AG09319 (cell line): ENCODE data around the gene NXPE3.
"Not testable (repeated sequence)": the region's sequence is repeated elsewhere in the genome, so short reads cannot be mapped to it uniquely, and the experiment has no call there.

Source experiments
- DNase-seq: peaks from one replicate; pipeline ENCODE4 v3.0.0-alpha.2; 2010; ENCODE audit warnings: low read depth; ENCODE audit errors: extremely low read depth
- TF ChIP-seq, protein P1 (sequence below): IDR thresholded peaks from 2 replicates; pipeline ENCODE4 v1.5.1; 2011; ENCODE audit warnings: low read depth, mild to moderate bottlenecking, inconsistent platforms, low read length, moderate library complexity

The NXPE3 gene

DNA sequence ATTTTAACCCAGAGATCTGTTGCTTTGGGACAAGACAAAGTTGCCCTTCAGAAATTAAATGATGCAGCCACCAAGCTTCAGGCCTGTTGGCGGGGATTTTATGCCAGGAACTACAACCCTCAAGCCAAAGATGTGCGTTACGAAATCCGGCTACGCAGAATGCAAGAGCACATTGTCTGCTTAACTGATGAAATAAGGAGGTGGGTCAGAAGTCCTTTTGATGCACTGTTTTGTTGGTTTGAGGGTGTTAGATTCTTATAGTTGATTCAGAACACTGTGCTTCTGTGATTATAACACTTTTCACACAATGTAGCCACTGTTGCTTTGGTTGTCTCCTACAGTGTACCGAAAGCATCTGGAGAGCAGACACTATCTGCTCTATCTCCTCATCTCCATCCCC, 20.8 kb upstream of the NXPE3 start:
- DNase-seq: no peak
- TF ChIP-seq, protein P1, sequence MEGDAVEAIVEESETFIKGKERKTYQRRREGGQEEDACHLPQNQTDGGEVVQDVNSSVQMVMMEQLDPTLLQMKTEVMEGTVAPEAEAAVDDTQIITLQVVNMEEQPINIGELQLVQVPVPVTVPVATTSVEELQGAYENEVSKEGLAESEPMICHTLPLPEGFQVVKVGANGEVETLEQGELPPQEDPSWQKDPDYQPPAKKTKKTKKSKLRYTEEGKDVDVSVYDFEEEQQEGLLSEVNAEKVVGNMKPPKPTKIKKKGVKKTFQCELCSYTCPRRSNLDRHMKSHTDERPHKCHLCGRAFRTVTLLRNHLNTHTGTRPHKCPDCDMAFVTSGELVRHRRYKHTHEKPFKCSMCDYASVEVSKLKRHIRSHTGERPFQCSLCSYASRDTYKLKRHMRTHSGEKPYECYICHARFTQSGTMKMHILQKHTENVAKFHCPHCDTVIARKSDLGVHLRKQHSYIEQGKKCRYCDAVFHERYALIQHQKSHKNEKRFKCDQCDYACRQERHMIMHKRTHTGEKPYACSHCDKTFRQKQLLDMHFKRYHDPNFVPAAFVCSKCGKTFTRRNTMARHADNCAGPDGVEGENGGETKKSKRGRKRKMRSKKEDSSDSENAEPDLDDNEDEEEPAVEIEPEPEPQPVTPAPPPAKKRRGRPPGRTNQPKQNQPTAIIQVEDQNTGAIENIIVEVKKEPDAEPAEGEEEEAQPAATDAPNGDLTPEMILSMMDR: no peak

DNA sequence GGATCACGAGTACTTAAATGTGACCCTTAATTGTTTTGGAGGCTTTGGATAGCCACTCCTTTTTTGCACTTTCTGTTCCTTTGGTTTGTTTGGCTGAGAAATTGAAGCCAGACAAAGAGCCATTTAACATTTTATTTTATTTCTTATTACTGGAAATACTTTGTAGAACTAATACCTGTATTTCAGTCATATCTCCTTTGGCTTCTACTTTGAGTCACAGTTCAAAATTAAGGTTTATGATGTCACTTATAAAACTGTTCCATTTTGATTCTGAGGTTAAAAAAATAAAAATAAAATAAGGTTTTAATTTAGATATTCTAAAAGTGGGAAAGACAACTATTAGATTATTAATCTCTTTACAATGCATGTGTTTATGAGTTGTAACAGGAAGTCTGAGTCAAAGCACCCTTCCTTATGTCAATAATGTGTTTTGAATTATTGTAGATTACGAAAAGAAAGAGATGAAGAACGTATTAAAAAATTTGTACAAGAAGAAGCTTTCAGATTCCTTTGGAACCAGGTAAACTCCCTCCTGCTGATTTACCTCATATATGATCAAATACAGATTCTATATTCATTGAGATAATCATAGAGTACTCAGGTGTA, 16.9 kb upstream of the NXPE3 start:
- TF ChIP-seq, protein P1: no peak
- DNase-seq: no peak

DNA sequence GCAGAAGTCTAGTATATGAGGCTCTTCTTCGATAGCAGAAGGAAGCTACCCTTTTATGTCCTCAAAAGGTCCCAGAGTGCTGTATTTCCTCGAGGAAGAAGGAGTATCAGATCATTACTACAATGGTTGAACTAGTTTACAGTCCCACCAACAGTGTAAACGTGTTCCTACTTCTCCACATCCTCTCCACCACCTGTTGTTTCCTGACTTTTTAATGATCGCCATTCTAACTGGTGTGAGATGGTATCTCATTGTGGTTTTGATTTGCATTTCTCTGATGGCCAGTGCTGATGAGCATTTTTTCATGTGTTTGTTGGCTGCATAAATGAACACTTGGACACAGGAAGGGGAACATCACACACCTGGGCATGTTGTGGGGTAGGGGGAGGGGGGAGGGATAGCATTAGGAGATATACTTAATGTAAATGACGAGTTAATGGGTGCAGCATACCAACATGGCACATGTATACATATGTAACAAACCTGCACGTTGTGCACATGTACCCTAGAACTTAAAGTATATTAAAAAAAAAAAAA, 1.2 kb upstream of the NXPE3 start:
- DNase-seq: not testable (repeated sequence)

DNA sequence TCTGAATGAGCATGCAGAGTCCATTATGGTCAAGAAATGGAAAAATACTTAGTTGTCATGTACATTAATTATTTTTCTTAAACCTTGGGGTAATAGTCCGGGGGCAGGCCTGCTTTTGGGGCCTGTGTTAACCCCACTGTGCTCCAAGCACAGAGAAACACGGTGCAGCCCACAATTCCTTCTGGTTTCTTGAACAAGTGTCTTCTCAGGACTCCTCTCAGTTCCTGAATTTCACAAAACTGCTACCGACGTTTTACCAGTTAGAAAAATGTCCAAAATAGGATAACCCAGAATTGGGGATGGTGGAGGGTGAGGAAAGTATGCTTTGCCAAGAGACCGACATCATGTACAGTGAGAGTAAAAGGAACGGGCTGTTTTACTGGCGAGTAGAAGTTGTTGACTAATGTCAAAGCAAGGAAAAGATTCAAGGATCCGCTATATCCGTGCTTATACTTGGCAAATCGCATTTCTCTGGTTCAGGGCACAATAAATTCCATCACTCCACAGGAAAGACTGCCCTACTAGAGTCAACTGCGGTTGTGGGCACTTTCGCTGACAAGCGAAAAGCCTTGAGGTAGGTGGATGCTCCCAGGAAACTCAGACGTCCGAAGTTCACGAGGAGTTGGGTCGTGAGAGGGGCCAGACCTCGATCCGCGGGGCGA, 495 bp upstream of the NXPE3 start:
- TF ChIP-seq, protein P1: no peak
- no peak for DNase-seq

DNA sequence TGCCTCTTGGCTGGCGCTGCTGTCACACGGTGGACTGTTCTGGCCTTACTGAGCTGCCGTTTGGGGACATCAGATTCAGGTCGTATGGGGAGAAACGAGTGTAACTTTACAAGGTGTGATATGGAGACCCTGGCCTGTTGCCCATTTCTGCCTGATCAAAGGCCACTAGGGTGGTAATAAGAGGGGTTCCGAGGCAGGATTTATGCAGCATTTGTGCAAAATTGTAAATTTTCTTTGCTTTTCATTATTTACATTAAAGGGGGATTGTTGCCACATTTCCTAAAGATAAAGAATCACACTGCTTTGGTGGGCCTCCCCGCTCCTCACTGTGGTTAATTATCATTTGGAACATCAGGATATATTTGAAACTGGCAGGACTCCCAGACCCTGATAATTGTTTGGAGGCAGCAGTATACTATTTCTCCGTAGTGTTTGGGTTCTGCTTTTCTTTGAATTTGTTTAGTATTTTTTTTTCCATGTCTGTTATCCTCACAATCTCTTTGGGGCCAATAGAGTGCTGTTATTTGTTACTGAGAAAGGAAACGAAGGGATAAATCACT, 891 bp downstream of the NXPE3 start:
- TF ChIP-seq, protein P1: no peak
- DNase-seq: no peak

DNA sequence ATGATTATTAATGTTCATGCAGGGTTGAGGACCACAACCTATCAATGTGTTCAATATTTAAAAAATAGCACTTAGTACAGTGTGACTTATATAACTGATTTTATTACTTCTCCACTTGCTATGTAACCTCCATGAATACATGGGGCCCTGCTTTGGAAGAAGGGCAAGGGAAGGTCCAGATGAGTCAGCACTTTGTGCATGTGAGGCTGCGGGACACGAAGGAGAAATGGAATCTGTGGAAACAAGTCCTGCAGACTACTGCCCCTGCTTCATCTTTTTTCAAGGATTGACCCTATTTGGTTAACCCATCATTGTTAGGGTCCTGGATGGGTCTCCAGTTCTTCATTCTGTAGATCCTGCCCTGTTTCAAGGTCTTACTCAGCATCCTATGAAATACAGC, 1.6 kb downstream of the NXPE3 start:
- peak; percentile 52 for DNase-seq
- TF ChIP-seq, protein P1: no peak

DNA sequence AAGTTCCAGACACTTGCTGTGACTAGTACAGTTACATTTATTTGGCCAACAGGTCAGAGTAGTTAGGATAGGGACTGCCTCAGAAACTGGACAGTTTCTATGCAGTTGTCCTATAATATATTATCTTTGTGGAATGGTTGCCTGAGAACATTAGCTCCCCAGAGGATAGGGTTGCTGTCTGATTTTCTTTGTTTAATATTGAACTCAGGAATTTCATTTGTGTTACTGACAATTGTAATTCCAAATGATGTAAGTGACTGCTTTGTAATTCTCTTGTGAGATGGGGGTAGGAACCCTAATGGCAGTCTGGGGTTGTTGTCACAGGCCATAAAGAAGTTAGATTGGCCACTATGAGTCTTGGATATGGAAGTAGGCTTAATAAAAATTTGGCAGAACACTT, 2.2 kb downstream of the NXPE3 start:
- TF ChIP-seq, protein P1: no peak
- no peak for DNase-seq
